Endothelial cell (in vitro differentiated cells): ENCODE measurements around the gene CFAP61. TPM values are rescaled to one million over a fixed set of nuclear protein-coding genes. Genes with fewer than 3 reads are reported as not detected.

Experiments
- DNase-seq: peaks from one replicate; pipeline ENCODE4 v3.0.0; 2021; ENCODE audit warnings: low spot score
- H3K27ac Mint-ChIP-seq: one replicate; pipeline ENCODE4 v1.8.0; 2021; ENCODE audit warnings: mixed read lengths, inconsistent platforms; ENCODE audit not compliant: unreplicated experiment
- H3K27me3 Mint-ChIP-seq: one replicate; pipeline ENCODE4 v1.8.0; 2021; ENCODE audit warnings: mild to moderate bottlenecking, moderate library complexity, mixed read lengths, inconsistent platforms; ENCODE audit not compliant: unreplicated experiment
- H3K36me3 Mint-ChIP-seq: one replicate; pipeline ENCODE4 v1.8.0; 2021; ENCODE audit warnings: mild to moderate bottlenecking, low read depth, mixed read lengths, inconsistent platforms; ENCODE audit not compliant: unreplicated experiment
- H3K4me1 Mint-ChIP-seq: one replicate; pipeline ENCODE4 v1.8.0; 2021; ENCODE audit warnings: mild to moderate bottlenecking, mixed read lengths, inconsistent platforms; ENCODE audit not compliant: unreplicated experiment
- H3K4me3 Mint-ChIP-seq: one replicate; pipeline ENCODE4 v1.8.0; 2021; ENCODE audit warnings: mild to moderate bottlenecking, mixed read lengths, inconsistent platforms; ENCODE audit not compliant: unreplicated experiment
- H3K9me3 Mint-ChIP-seq: one replicate; pipeline ENCODE4 v1.8.0; 2021; ENCODE audit warnings: mixed read lengths, inconsistent platforms; ENCODE audit not compliant: unreplicated experiment
- total RNA-seq: library from RNA; stranded (reverse); fragmentation: NEBNext Ultra II Directional; extraction: Animal tissue kit (Norgen Biotek cat#: 25700); gene quantifications from one replicate; pipeline ENCODE4 v1.2.1, GENCODE V29; 2021; ENCODE audit not compliant: unreplicated experiment
- TF ChIP-seq, protein P1 (sequence below): fragments of 200-600 bp; sonication (generic); IDR thresholded peaks from one replicate; pipeline ENCODE4 v1.5.0; 2021; ENCODE audit warnings: antibody characterized with exemption; ENCODE audit not compliant: unreplicated experiment

Gene CFAP61
- total RNA-seq, 1 donor from 2014 or later = not detected

GRCh38 chr20:20196610-20197009 is 144.3 kb downstream of the CFAP61 start:
- H3K9me3 Mint-ChIP-seq = no peaks in the 10 kb centered on the region
- H3K4me1 Mint-ChIP-seq = no peaks in the 10 kb centered on the region
- TF ChIP-seq, protein P1, sequence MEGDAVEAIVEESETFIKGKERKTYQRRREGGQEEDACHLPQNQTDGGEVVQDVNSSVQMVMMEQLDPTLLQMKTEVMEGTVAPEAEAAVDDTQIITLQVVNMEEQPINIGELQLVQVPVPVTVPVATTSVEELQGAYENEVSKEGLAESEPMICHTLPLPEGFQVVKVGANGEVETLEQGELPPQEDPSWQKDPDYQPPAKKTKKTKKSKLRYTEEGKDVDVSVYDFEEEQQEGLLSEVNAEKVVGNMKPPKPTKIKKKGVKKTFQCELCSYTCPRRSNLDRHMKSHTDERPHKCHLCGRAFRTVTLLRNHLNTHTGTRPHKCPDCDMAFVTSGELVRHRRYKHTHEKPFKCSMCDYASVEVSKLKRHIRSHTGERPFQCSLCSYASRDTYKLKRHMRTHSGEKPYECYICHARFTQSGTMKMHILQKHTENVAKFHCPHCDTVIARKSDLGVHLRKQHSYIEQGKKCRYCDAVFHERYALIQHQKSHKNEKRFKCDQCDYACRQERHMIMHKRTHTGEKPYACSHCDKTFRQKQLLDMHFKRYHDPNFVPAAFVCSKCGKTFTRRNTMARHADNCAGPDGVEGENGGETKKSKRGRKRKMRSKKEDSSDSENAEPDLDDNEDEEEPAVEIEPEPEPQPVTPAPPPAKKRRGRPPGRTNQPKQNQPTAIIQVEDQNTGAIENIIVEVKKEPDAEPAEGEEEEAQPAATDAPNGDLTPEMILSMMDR = no peak
- H3K27me3 Mint-ChIP-seq = no peaks in the 10 kb centered on the region
- H3K27ac Mint-ChIP-seq = no peak overlapping the region
- no peak overlapping the region for H3K4me3 Mint-ChIP-seq
- DNase-seq = no peak
- no peaks in the 10 kb centered on the region for H3K36me3 Mint-ChIP-seq

DNA sequence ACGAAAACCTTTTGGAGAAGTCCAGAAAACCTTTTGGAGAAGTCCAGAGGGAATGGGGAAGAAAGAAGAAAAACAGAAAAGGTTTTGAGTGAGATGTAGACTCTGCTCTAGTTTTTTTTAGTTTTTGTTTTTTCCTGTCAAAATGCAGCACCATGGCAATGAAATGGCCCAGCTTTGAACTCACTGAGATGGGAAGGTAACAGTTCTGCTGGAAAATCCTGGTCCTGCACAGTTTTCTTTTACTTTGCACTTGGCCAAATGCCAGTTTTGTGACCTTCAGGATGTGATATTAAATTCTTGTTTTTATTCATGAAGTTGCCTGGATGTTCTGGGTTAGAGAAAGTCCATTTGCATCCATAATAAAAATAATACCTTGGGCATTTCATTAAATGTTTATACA is 145.7 kb downstream of the CFAP61 start:
- no peaks in the 10 kb centered on the region for H3K4me1 Mint-ChIP-seq
- no peak overlapping the region for H3K4me3 Mint-ChIP-seq
- TF ChIP-seq, protein P1 = no peak
- H3K27ac Mint-ChIP-seq = no peak overlapping the region
- no peak for DNase-seq
- H3K36me3 Mint-ChIP-seq = no peaks in the 10 kb centered on the region
- H3K27me3 Mint-ChIP-seq = no peaks in the 10 kb centered on the region
- no peaks in the 10 kb centered on the region for H3K9me3 Mint-ChIP-seq

- Mint-ChIP-seq H3K27ac (no peak overlapping the region), H3K9me3 (no peaks in the 10 kb centered on the region), H3K4me3 (no peak overlapping the region), H3K27me3 (no peaks in the 10 kb centered on the region), H3K4me1 (no peaks in the 10 kb centered on the region), H3K36me3 (no peaks in the 10 kb centered on the region)
- TF ChIP-seq, protein P1 = no peak
- DNase-seq = no peak
Observed at GRCh38 chr20:20199361-20200160, 147.2 kb downstream of the CFAP61 start.

- no peak overlapping the region for H3K27ac Mint-ChIP-seq
- no peak overlapping the region for H3K4me3 Mint-ChIP-seq
- no peak for DNase-seq
- no peaks in the 10 kb centered on the region for H3K4me1 Mint-ChIP-seq
- H3K36me3 Mint-ChIP-seq = no peaks in the 10 kb centered on the region
- TF ChIP-seq, protein P1 = no peak
- no peaks in the 10 kb centered on the region for H3K9me3 Mint-ChIP-seq
- no peaks in the 10 kb centered on the region for H3K27me3 Mint-ChIP-seq
Observed at GRCh38 chr20:20201124-20201523, 148.8 kb downstream of the CFAP61 start.

GRCh38 chr20:20201639-20202038 is 149.3 kb downstream of the CFAP61 start:
- no peaks in the 10 kb centered on the region for H3K4me1 Mint-ChIP-seq
- H3K4me3 Mint-ChIP-seq = no peak overlapping the region
- no peaks in the 10 kb centered on the region for H3K27me3 Mint-ChIP-seq
- no peaks in the 10 kb centered on the region for H3K36me3 Mint-ChIP-seq
- TF ChIP-seq, protein P1 = no peak
- H3K9me3 Mint-ChIP-seq = no peaks in the 10 kb centered on the region
- DNase-seq = no peak
- no peak overlapping the region for H3K27ac Mint-ChIP-seq
